ENCODE measurements around the gene RETSAT. TPM values are rescaled to one million over a fixed set of nuclear protein-coding genes. Genes with fewer than 3 reads are reported as not detected.

RETSAT gene
- total RNA-seq, 1 donor from 2014 or later = 62.1 TPM

DNA sequence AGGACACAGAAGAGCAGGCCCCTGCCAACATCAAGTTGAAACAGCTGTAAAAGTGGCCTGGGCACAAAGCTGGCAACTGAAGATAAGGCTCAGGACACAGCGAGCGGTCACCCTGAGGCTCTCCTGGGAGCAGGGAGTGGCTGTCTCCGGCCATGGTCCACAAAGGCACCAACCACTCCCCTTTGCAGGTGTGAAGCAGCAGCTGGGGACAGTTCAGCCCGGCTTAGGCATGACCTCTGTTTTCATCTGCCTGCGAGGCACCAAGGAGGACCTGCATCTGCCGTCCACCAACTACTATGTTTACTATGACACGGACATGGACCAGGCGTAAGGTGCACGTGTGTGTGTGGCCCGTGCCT, 39.5 kb downstream of the RETSAT start:
- Histone ChIP-seq H3K27ac (no peak overlapping the region), H3K4me1 (peaks cover 17% of the 10 kb centered on the region), H3K36me3 (peaks cover 0 to 25% of the 10 kb centered on the region in 2 donors), H3K4me3 (no peak overlapping the region), H3K9me3 (no peaks in the 10 kb centered on the region), H3K27me3 (no peaks in the 10 kb centered on the region)
- intact Hi-C loops (cut with DNase I) = no loop called here
- no peak for DNase-seq (ENCODE audit: extremely low spot score in 2 of 2)
- TF ChIP-seq, protein P1, sequence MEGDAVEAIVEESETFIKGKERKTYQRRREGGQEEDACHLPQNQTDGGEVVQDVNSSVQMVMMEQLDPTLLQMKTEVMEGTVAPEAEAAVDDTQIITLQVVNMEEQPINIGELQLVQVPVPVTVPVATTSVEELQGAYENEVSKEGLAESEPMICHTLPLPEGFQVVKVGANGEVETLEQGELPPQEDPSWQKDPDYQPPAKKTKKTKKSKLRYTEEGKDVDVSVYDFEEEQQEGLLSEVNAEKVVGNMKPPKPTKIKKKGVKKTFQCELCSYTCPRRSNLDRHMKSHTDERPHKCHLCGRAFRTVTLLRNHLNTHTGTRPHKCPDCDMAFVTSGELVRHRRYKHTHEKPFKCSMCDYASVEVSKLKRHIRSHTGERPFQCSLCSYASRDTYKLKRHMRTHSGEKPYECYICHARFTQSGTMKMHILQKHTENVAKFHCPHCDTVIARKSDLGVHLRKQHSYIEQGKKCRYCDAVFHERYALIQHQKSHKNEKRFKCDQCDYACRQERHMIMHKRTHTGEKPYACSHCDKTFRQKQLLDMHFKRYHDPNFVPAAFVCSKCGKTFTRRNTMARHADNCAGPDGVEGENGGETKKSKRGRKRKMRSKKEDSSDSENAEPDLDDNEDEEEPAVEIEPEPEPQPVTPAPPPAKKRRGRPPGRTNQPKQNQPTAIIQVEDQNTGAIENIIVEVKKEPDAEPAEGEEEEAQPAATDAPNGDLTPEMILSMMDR (IDR thresholded peaks at IDR 0.05) = no peak
- TF ChIP-seq POLR2AphosphoS5 (IDR thresholded peaks at IDR 0.05; ENCODE audit: insufficient read depth in 1 of 2, low read depth in 1 of 2) = no peak
- TF ChIP-seq POLR2A (IDR thresholded peaks at IDR 0.05) = no peak

DNA sequence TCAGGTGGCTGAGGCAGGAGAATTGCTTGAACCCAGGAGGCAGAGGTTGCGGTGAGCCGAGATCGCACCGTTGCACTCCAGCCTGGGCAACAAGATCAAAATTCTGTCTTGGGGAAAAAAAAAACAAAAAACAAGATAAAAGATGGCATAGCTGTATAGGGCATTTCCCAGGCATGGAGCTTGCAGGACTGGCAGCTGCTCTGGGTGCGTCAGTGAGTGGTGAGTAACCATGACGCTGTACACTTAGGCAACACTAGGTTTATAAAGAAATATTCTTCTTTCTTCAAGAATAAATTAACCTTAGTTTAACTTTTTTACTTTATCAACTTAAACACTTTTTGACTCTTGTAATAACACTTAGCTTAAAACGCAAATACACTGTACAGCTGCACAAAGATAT, 41.9 kb downstream of the RETSAT start:
- peaks cover 23% of the 10 kb centered on the region for H3K4me1 ChIP-seq
- no peaks in the 10 kb centered on the region for H3K27me3 ChIP-seq
- intact Hi-C loops (cut with DNase I) = no loop called here
- TF ChIP-seq POLR2A (IDR thresholded peaks at IDR 0.05) (no peak), POLR2AphosphoS5 (IDR thresholded peaks at IDR 0.05; ENCODE audit: insufficient read depth in 1 of 2, low read depth in 1 of 2) (no peak)
- TF ChIP-seq, protein P1 (IDR thresholded peaks at IDR 0.05) = no peak
- H3K36me3 ChIP-seq = peaks cover 0 to 17% of the 10 kb centered on the region in 2 donors
- no peaks in the 10 kb centered on the region for H3K9me3 ChIP-seq
- DNase-seq (ENCODE audit: extremely low spot score in 2 of 2) = no peak
- no peak overlapping the region for H3K27ac ChIP-seq
- no peak overlapping the region for H3K4me3 ChIP-seq

DNA sequence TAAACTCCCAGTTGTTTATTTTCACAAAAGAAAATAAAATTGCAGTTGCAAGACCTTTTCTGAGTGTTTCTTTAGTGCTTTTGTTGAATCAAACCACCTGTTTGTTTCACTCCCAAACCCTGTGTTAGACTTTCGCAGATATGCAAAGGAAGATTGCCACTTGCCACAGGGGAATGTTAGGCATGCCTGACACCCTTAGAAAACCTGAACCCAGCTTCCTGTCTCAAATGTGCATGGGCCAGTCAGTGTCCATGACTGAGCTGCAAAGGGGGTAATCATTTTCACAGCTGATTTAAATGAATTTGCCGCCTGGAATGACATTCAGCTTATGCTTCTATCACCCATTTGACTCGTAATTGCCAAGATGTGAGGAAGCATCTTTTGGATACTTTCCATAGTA, 44.0 kb downstream of the RETSAT start:
- Histone ChIP-seq H3K36me3 (peaks cover 0 to 25% of the 10 kb centered on the region in 2 donors), H3K4me1 (peaks cover 23% of the 10 kb centered on the region), H3K27me3 (no peaks in the 10 kb centered on the region), H3K9me3 (no peaks in the 10 kb centered on the region), H3K4me3 (no peak overlapping the region), H3K27ac (peak overlapping the region; percentile 58)
- intact Hi-C loops (cut with DNase I) = no loop called here
- no peak for DNase-seq (ENCODE audit: extremely low spot score in 2 of 2)
- no peak for TF ChIP-seq POLR2A (IDR thresholded peaks at IDR 0.05)
- TF ChIP-seq POLR2AphosphoS5 (IDR thresholded peaks at IDR 0.05; ENCODE audit: insufficient read depth in 1 of 2, low read depth in 1 of 2) = no peak
- TF ChIP-seq, protein P1 (IDR thresholded peaks at IDR 0.05) = no peak

DNA sequence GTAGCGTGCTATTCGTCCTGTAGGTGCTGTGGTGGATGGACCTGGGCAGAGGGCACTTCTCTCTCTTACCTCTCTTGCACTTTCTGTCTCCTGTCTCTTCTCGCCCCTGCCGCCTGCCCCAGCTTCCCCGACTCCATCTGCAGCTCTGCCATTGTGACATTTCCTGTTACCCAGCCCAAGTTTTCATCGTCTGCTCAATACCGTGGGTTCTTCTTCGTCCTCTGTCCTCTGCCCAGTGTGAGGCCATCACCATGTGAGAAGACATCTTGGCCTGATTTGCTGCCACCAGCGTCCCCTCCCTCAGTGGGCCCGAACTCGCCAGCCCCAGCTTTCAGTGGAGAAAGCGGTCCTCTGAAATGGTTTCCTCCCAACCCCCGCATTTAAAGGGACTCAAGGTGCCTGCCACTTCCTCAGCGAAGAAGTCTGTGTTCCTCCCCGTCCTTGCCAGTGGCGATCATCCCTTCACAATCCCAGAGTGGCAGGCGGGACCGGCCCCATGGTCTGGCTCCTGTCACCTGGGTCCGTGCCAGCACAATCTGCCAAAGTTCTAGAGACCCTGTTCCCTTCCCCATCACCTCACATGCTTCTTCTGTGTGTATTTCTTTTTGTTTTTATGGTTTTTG, 44.5 kb downstream of the RETSAT start:
- TF ChIP-seq POLR2AphosphoS5 (IDR thresholded peaks at IDR 0.05; ENCODE audit: insufficient read depth in 1 of 2, low read depth in 1 of 2) (peak in 1 of 2 donors; percentile 22), POLR2A (IDR thresholded peaks at IDR 0.05) (no peak)
- TF ChIP-seq, protein P1 (IDR thresholded peaks at IDR 0.05) = no peak
- no peak for DNase-seq (ENCODE audit: extremely low spot score in 2 of 2)
- no peak overlapping the region for H3K4me3 ChIP-seq
- intact Hi-C loops (cut with DNase I) = no loop called here
- peak overlapping the region; percentile 58 for H3K27ac ChIP-seq
- peaks cover 23% of the 10 kb centered on the region for H3K4me1 ChIP-seq
- peaks cover 0 to 28% of the 10 kb centered on the region in 2 donors for H3K36me3 ChIP-seq
- H3K9me3 ChIP-seq = no peaks in the 10 kb centered on the region
- no peaks in the 10 kb centered on the region for H3K27me3 ChIP-seq

DNA sequence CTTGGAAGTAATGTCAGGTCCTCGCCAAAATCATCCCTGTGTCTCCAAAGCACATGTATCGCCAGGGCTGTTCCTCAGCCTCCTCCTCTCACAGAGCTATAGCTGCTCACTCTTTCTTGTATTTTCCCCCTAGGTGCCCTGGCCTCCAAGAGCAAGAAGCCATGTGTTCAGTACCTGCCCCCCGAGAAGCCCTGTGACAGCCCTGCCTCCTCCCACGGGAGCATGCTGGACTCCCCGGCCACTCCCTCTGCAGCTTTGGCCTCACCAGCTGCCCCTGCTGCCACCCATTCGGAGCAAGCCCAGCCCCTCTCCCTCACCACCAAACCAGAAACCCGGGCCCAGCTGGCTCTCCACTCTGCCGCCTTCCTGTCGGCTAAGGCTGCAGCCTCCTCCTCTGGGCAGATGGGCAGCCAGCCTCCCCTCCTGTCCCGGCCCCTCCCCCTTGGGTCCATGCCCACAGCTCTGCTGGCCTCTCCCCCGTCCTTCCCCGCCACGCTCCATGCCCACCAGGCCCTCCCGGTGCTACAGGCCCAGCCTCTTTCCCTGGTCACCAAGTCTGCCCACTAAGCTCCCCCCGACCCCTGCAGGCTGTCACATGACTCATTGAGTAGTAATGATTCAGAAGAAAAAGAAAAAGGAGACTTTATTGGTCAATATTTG, 45.3 kb downstream of the RETSAT start:
- no peaks in the 10 kb centered on the region for H3K9me3 ChIP-seq
- no peaks in the 10 kb centered on the region for H3K27me3 ChIP-seq
- intact Hi-C loops (cut with DNase I) = no loop called here
- H3K36me3 ChIP-seq = peaks cover 0 to 32% of the 10 kb centered on the region in 2 donors
- no peak for DNase-seq (ENCODE audit: extremely low spot score in 2 of 2)
- TF ChIP-seq POLR2A (IDR thresholded peaks at IDR 0.05) (no peak), POLR2AphosphoS5 (IDR thresholded peaks at IDR 0.05; ENCODE audit: insufficient read depth in 1 of 2, low read depth in 1 of 2) (peak in 1 of 2 donors; percentile 25)
- peaks cover 23% of the 10 kb centered on the region for H3K4me1 ChIP-seq
- peak overlapping the region; percentile 58 for H3K27ac ChIP-seq
- no peak overlapping the region for H3K4me3 ChIP-seq
